Measurements from ENCODE around the gene EPHB1.

GRCh38 chr3:135103917-135104316 is 308.9 kb downstream of the EPHB1 start:
- TF ChIP-seq POLR2A (IDR thresholded peaks at IDR 0.05; ENCODE audit: low read depth, low read length) (no peak), MYC (IDR thresholded peaks at IDR 0.05; ENCODE audit: low read depth, low read length) (no peak), MAX (IDR thresholded peaks at IDR 0.05; ENCODE audit: insufficient read depth, insufficient read length) (no peak), POLR2AphosphoS5 (IDR thresholded peaks at IDR 0.05; ENCODE audit: insufficient read depth, low read depth, low read length) (no peak)
- TF ChIP-seq, protein P1, sequence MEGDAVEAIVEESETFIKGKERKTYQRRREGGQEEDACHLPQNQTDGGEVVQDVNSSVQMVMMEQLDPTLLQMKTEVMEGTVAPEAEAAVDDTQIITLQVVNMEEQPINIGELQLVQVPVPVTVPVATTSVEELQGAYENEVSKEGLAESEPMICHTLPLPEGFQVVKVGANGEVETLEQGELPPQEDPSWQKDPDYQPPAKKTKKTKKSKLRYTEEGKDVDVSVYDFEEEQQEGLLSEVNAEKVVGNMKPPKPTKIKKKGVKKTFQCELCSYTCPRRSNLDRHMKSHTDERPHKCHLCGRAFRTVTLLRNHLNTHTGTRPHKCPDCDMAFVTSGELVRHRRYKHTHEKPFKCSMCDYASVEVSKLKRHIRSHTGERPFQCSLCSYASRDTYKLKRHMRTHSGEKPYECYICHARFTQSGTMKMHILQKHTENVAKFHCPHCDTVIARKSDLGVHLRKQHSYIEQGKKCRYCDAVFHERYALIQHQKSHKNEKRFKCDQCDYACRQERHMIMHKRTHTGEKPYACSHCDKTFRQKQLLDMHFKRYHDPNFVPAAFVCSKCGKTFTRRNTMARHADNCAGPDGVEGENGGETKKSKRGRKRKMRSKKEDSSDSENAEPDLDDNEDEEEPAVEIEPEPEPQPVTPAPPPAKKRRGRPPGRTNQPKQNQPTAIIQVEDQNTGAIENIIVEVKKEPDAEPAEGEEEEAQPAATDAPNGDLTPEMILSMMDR (IDR thresholded peaks at IDR 0.05; ENCODE audit: extremely low read depth in 1 of 2, insufficient read depth in 1 of 2, low read depth in 1 of 2, low read length in 2 of 2) = no peak
